A673 (cell line): ENCODE data around the gene LRRC1.

Experiments used
- CTCF ChIP-seq: fragments of 300-800, 200-600 bp; sonication (generic); conservative IDR thresholded peaks from 2 replicates; pipeline ENCODE4 v1.5.1; 2017; ENCODE audit warnings: low read depth, mild to moderate bottlenecking, antibody characterized with exemption, low read length, moderate library complexity, mixed read lengths
- EZH2 ChIP-seq: fragments of 200-600 bp; sonication (generic); IDR thresholded peaks from 2 replicates; pipeline ENCODE4 v1.6.1; 2017; ENCODE audit warnings: borderline replicate concordance, low read depth, mild to moderate bottlenecking, mixed read lengths, antibody characterized with exemption, low read length; ENCODE audit not compliant: poor library complexity, severe bottlenecking

- TF ChIP-seq CTCF (no peak), EZH2 (no peak)
Observed at GRCh38 chr6:53761036-53761435, 33.8 kb upstream of the LRRC1 start.
